Gastrocnemius medialis (tissue), 4 donors: ENCODE results near the gene MSH3. TPM values are rescaled to one million over a fixed set of nuclear protein-coding genes. Genes with fewer than 3 reads are reported as not detected.

Experiments used
- ATAC-seq, 2 donors: fragments of 150-250 bp; one replicate each; pipeline ENCODE4 v1.9.1; 2016
- DNase-seq, 2 donors: peaks; one replicate each; pipeline ENCODE4 v3.0.0-alpha.2; 2019
- H3K27ac ChIP-seq, 4 donors: fragments of 200-600 bp; sonication (generic); 1 replicate in 1 of 4; 2 replicates in 3 of 4; pipeline ENCODE4 v1.5.1; 2016 to 2018; ENCODE audit warnings: mild to moderate bottlenecking in 2 of 4, moderate library complexity in 1 of 4
- H3K27me3 ChIP-seq, 3 donors: fragments of 200-600 bp; sonication (generic) in 2 of 3; 1 replicate in 1 of 3; 2 replicates in 2 of 3; pipeline versions ENCODE4 v1.5.1 to v1.6.0; 2016 to 2019; ENCODE audit warnings: mild to moderate bottlenecking in 1 of 3, moderate library complexity in 1 of 3
- H3K36me3 ChIP-seq, 2 donors: fragments of 200-600 bp; sonication (generic) in 1 of 2; one replicate each; pipeline ENCODE4 v1.5.1; 2017 to 2018
- H3K4me1 ChIP-seq, 2 donors: fragments of 200-600 bp; sonication (generic) in 1 of 2; one replicate each; pipeline ENCODE4 v1.5.1; 2016 to 2017; ENCODE audit warnings: mild to moderate bottlenecking in 2 of 2
- H3K4me3 ChIP-seq, 4 donors: fragments of 200-600 bp; sonication (generic) in 3 of 4; 1 replicate in 1 of 4; 2 replicates in 3 of 4; pipeline ENCODE4 v1.5.1; 2016 to 2019; ENCODE audit warnings: mild to moderate bottlenecking in 2 of 4
- H3K9me3 ChIP-seq, 3 donors: fragments of 200-600 bp; sonication (generic) in 2 of 3; 1 replicate in 1 of 3; 2 replicates in 2 of 3; pipeline ENCODE4 v1.5.1; 2016 to 2019
- POLR2A ChIP-seq, 2 donors: fragments of 450-650 bp; IDR thresholded peaks; one replicate each; pipeline ENCODE4 v1.6.1; 2017; ENCODE audit warnings: antibody characterized with exemption in 2 of 2, mild to moderate bottlenecking in 2 of 2, moderate library complexity in 2 of 2
- in situ Hi-C, 4 donors: fragments of 200-750 bp; cut with MboI; loops; one replicate each; pipeline versions ENCODE4 v1.15.0 to v1.8.0; 2017; ENCODE audit warnings: low sequenced_read_pairs in 4 of 4
- intact Hi-C: fragments of 100-400 bp; cut with DNase I; formaldehyde crosslinking; loops from one replicate; pipeline ENCODE4 v1.15.1; 2023; ENCODE audit warnings: low total_unique reads
- total RNA-seq, 4 donors: library from RNA; depleted of rRNA; stranded (reverse); fragments of >200 nt; gene quantifications; one replicate each; pipeline versions ENCODE4 v1.1.0 to v1.2.3, GENCODE V29; 2016
- TF ChIP-seq, protein P1 (sequence below), 5 experiments: fragments of 450-650 bp in 3 of 5; fragments of 200-600 bp in 2 of 5; sonication (generic) in 2 of 5; IDR thresholded peaks in 4 of 5; conservative IDR thresholded peaks in 1 of 5; 1 replicate in 4 of 5; 2 replicates in 1 of 5; pipeline ENCODE4 v1.5.1; 2016 to 2019; ENCODE audit warnings: antibody characterized with exemption in 5 of 5, mild to moderate bottlenecking in 3 of 5, moderate library complexity in 3 of 5

MSH3 gene
- total RNA-seq, 4 donors from 2014 or later, result 5.8 to 10.4 (median 7.2) TPM

DNA sequence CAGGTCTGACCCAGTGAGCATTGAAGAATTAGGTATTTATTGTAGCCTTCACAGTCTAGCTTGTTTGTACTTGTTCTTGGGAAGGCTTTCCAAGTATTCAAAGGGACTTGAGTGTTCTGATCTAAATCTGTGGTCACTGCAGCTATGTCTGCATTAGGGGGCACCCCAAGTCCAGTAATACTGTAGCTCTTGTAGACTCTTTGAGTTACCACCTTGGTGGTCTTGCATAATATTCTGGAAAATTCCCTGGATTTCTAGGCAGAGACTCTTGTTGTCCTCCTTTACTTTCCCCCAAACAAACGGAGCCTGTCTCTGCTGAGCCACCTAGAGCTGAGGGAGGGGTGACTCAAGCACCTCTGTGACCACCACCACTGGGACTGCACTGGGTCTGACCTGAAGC lies 149.9 kb downstream of the MSH3 start:
- no peak overlapping the region for H3K27ac ChIP-seq
- in situ Hi-C loops (no loop called here), intact Hi-C loops (no loop called here)
- DNase-seq, result no peak
- TF ChIP-seq, protein P1, sequence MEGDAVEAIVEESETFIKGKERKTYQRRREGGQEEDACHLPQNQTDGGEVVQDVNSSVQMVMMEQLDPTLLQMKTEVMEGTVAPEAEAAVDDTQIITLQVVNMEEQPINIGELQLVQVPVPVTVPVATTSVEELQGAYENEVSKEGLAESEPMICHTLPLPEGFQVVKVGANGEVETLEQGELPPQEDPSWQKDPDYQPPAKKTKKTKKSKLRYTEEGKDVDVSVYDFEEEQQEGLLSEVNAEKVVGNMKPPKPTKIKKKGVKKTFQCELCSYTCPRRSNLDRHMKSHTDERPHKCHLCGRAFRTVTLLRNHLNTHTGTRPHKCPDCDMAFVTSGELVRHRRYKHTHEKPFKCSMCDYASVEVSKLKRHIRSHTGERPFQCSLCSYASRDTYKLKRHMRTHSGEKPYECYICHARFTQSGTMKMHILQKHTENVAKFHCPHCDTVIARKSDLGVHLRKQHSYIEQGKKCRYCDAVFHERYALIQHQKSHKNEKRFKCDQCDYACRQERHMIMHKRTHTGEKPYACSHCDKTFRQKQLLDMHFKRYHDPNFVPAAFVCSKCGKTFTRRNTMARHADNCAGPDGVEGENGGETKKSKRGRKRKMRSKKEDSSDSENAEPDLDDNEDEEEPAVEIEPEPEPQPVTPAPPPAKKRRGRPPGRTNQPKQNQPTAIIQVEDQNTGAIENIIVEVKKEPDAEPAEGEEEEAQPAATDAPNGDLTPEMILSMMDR (IDR thresholded peaks at IDR 0.05 in 4 of 5, conservative IDR thresholded peaks at IDR 0.05 in 1 of 5), result no peak
- TF ChIP-seq POLR2A (IDR thresholded peaks at IDR 0.05), result no peak
- H3K4me1 ChIP-seq, result no peaks in the 10 kb centered on the region
- no peak overlapping the region for H3K4me3 ChIP-seq
- ATAC-seq, result no peak
- H3K27me3 ChIP-seq, result no peaks in the 10 kb centered on the region
- peaks cover 0 to 4% of the 10 kb centered on the region in 2 donors for H3K36me3 ChIP-seq
- no peaks in the 10 kb centered on the region for H3K9me3 ChIP-seq

DNA sequence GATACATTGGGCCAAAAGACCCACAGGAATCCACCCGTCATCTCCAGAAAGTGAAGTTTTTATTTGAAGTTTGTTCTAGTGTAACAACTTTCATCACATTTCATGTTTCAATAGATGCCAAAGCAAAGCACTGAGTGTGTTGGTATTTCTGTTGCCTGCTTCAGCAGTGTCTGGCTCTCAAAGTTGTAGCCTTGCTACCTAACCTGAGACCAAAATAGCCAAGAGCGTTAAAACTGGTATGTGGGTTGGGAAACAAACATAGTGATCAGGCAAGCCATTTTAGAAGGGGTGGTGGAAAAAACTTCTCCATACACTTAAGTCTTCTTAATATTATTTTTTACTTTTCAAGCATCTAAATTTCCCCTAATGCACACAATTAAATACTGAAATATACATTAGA lies 150.6 kb downstream of the MSH3 start:
- DNase-seq (no peak), ATAC-seq (no peak)
- no peak overlapping the region for H3K4me3 ChIP-seq
- no peaks in the 10 kb centered on the region for H3K4me1 ChIP-seq
- intact Hi-C loops (no loop called here), in situ Hi-C loops (no loop called here)
- TF ChIP-seq POLR2A (IDR thresholded peaks at IDR 0.05), result no peak
- TF ChIP-seq, protein P1 (IDR thresholded peaks at IDR 0.05 in 4 of 5, conservative IDR thresholded peaks at IDR 0.05 in 1 of 5), result no peak
- no peaks in the 10 kb centered on the region for H3K9me3 ChIP-seq
- H3K27ac ChIP-seq, result no peak overlapping the region
- H3K36me3 ChIP-seq, result peaks cover 0 to 4% of the 10 kb centered on the region in 2 donors
- H3K27me3 ChIP-seq, result no peaks in the 10 kb centered on the region

GRCh38 chr5:80806929-80807328 lies 152.5 kb downstream of the MSH3 start:
- Histone ChIP-seq H3K4me3 (no peak overlapping the region), H3K9me3 (no peaks in the 10 kb centered on the region), H3K4me1 (no peaks in the 10 kb centered on the region), H3K27ac (no peak overlapping the region), H3K36me3 (peaks cover 0 to 4% of the 10 kb centered on the region in 2 donors), H3K27me3 (no peaks in the 10 kb centered on the region)
- ATAC-seq (no peak), DNase-seq (no peak)
- intact Hi-C loops (no loop called here), in situ Hi-C loops (no loop called here)
- no peak for TF ChIP-seq POLR2A (IDR thresholded peaks at IDR 0.05)
- TF ChIP-seq, protein P1 (IDR thresholded peaks at IDR 0.05 in 4 of 5, conservative IDR thresholded peaks at IDR 0.05 in 1 of 5), result no peak

GRCh38 chr5:80809451-80809850 lies 155.0 kb downstream of the MSH3 start:
- Histone ChIP-seq H3K27ac (no peak overlapping the region), H3K9me3 (no peaks in the 10 kb centered on the region), H3K4me1 (no peaks in the 10 kb centered on the region), H3K27me3 (no peaks in the 10 kb centered on the region), H3K36me3 (peaks cover 0 to under 1% of the 10 kb centered on the region in 2 donors), H3K4me3 (no peak overlapping the region)
- intact Hi-C loops, result no loop called here
- in situ Hi-C loops, result no loop called here
- DNase-seq (no peak), ATAC-seq (no peak)
- TF ChIP-seq POLR2A (IDR thresholded peaks at IDR 0.05), result no peak
- TF ChIP-seq, protein P1 (IDR thresholded peaks at IDR 0.05 in 4 of 5, conservative IDR thresholded peaks at IDR 0.05 in 1 of 5), result no peak

GRCh38 chr5:80810425-80810824 lies 156.0 kb downstream of the MSH3 start:
- H3K4me3 ChIP-seq, result no peak overlapping the region
- ATAC-seq, result no peak
- no peaks in the 10 kb centered on the region for H3K27me3 ChIP-seq
- H3K36me3 ChIP-seq, result peaks cover 0 to 6% of the 10 kb centered on the region in 2 donors
- no peaks in the 10 kb centered on the region for H3K9me3 ChIP-seq
- intact Hi-C loops (no loop called here), in situ Hi-C loops (no loop called here)
- no peaks in the 10 kb centered on the region for H3K4me1 ChIP-seq
- no peak for DNase-seq
- no peak overlapping the region for H3K27ac ChIP-seq
- TF ChIP-seq, protein P1 (IDR thresholded peaks at IDR 0.05 in 4 of 5, conservative IDR thresholded peaks at IDR 0.05 in 1 of 5), result no peak
- no peak for TF ChIP-seq POLR2A (IDR thresholded peaks at IDR 0.05)
